Transverse colon (tissue), 4 donors: ENCODE measurements around the gene CASKIN2. TPM values are rescaled to one million over a fixed set of nuclear protein-coding genes. Genes with fewer than 3 reads are reported as not detected.

Experiments
- DNase-seq: peaks from one replicate; pipeline ENCODE4 v3.0.0-alpha.2; 2019
- H3K27ac ChIP-seq, 4 donors: fragments of 200-600 bp; sonication (generic); 2 replicates each; pipeline ENCODE4 v1.5.1; 2016 to 2018; ENCODE audit warnings: inconsistent platforms in 4 of 4
- H3K27me3 ChIP-seq: fragments of 200-600 bp; sonication (generic); 2 replicates; pipeline ENCODE4 v1.5.1; 2017; ENCODE audit warnings: inconsistent platforms
- H3K36me3 ChIP-seq, 4 donors: fragments of 200-600 bp; sonication (generic); 2 replicates each; pipeline ENCODE4 v1.5.1; 2017 to 2019; ENCODE audit warnings: inconsistent platforms in 4 of 4
- H3K4me1 ChIP-seq, 4 donors: fragments of 200-600 bp; sonication (generic); 2 replicates each; pipeline ENCODE4 v1.5.1; 2017 to 2020; ENCODE audit warnings: inconsistent platforms in 4 of 4
- H3K4me3 ChIP-seq, 4 donors: fragments of 200-600 bp; sonication (generic); 1 replicate in 1 of 4; 2 replicates in 3 of 4; pipeline versions ENCODE4 v1.5.1 to v1.6.1; 2017 to 2019; ENCODE audit warnings: inconsistent platforms in 4 of 4
- H3K9me3 ChIP-seq, 2 donors: fragments of 200-600 bp; sonication (generic); 2 replicates each; pipeline ENCODE4 v1.5.1; 2017 to 2019; ENCODE audit warnings: inconsistent platforms in 2 of 2
- CTCF ChIP-seq, 5 experiments: fragments of 200-600 bp in 3 of 5; fragments of 450-650 bp in 2 of 5; sonication (generic) in 3 of 5; IDR thresholded peaks; 1 replicate in 2 of 5; 2 replicates in 3 of 5; pipeline ENCODE4 v1.5.1; 2016 to 2017; ENCODE audit warnings: antibody characterized with exemption in 5 of 5, inconsistent platforms in 3 of 5, mild to moderate bottlenecking in 2 of 5, moderate library complexity in 1 of 5
- EP300 ChIP-seq: sonication (generic); formaldehyde crosslinking; IDR thresholded peaks from one replicate; pipeline ENCODE4 v1.6.1; 2017; ENCODE audit warnings: antibody characterized with exemption, low read depth
- POLR2A ChIP-seq: fragments of 450-650 bp; IDR thresholded peaks from one replicate; pipeline ENCODE4 v1.6.1; 2016; ENCODE audit warnings: antibody characterized with exemption, mild to moderate bottlenecking, moderate library complexity
- POLR2AphosphoS5 ChIP-seq, 3 donors: sonication (generic); formaldehyde crosslinking; IDR thresholded peaks; one replicate each; pipeline ENCODE4 v1.6.1; 2016; ENCODE audit warnings: antibody characterized with exemption in 3 of 3
- WGBS, 2 donors: methylation state at CpG; one replicate each; pipeline ENCODE4 v1.1.5; 2018; ENCODE audit warnings: low coverage in 1 of 2; 5-methylcytosine and 5-hydroxymethylcytosine counted together
- in situ Hi-C, 4 donors: fragments of 200-750 bp; cut with MboI; loops; one replicate each; pipeline versions ENCODE4 v1.15.0 to v1.15.1; 2017; ENCODE audit warnings: low sequenced_read_pairs in 3 of 4, low pct_ligation_motif_present in 1 of 4, low pct_unique_long_range_greater_than_20kb in 1 of 4
- intact Hi-C: fragments of 100-400 bp; cut with DNase I; formaldehyde crosslinking; loops from one replicate; pipeline ENCODE4 v1.15.1; 2023; ENCODE audit warnings: low total_unique reads
- total RNA-seq, 4 donors: library from RNA; depleted of rRNA; stranded (reverse); fragments of >200 nt; gene quantifications; one replicate each; pipeline ENCODE4 v1.1.0, GENCODE V29; 2016

CASKIN2 gene
- total RNA-seq, result 100 to 1,000 TPM in 1 of 4 donors, 10 to 100 TPM in 3; 16.5 to 128 (median 24.8) TPM

- H3K4me3 ChIP-seq, result peak within 1 kb of the TSS; percentile 73 to 96 (median 92)
- H3K27ac ChIP-seq, result peak within 1 kb of the TSS; percentile 87 to 93 (median 90)
- in situ Hi-C loops, result loop anchor here in 1 of 4 donors (10.0 kb wide), 1 partner anchor 91 kb away; no protein-coding TSS in a partner anchor
- intact Hi-C loops, result no loop called here
- peak; percentile 97 for DNase-seq
- no peaks in the 10 kb centered on the region for H3K27me3 ChIP-seq
- H3K4me1 ChIP-seq, result peaks cover 22 to 57% (median 41%) of the 10 kb centered on the region in 4 donors
- no peaks in the 10 kb centered on the region for H3K36me3 ChIP-seq
- 0% methylated on average over 35 of the region's 78 CpGs; no CpG with 5 or more reads in 1 of the 2 donors for WGBS, 2 donors
- no peaks in the 10 kb centered on the region for H3K9me3 ChIP-seq
- TF ChIP-seq EP300 (no peak), POLR2A (no peak), POLR2AphosphoS5 (IDR thresholded peaks at IDR 0.05) (no peak), CTCF (IDR thresholded peaks at IDR 0.05) (peak; percentile 97 to 100 (median 99))
These were observed at the start of gene CASKIN2 for GRCh38 chr17:75515496-75516254. CASKIN2 (minus strand) TSS chr17:75515537; CDS start chr17:75513804, 1,733 bp downstream.

DNA sequence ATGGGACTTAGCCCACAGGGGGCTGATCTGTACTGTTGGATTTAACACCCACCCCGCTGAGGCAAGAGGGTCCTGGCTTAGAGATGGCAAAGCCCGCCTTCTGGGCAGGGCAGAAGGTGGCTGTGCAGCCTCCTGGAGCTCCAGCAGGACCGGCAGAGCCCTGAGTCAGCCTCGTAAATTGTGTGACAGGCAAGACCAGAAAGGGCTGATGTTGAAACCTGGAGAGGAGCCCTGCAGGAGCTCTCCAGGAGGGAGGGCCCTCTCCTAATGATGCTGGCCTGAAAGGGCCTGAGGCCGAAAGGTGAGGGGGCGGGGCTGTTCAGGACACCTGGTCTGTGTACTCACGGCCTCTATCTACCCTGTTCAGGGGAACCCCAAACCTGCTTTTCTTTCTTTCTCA is 49.7 kb upstream of the CASKIN2 start:
- H3K27me3 ChIP-seq, result no peaks in the 10 kb centered on the region
- H3K4me3 ChIP-seq, result no peak overlapping the region
- TF ChIP-seq POLR2AphosphoS5 (IDR thresholded peaks at IDR 0.05), result no peak
- no peak for TF ChIP-seq POLR2A
- TF ChIP-seq CTCF (IDR thresholded peaks at IDR 0.05), result no peak
- no peak for TF ChIP-seq EP300
- no peak overlapping the region for H3K27ac ChIP-seq
- H3K36me3 ChIP-seq, result peaks cover 0 to 26% (median 0%) of the 10 kb centered on the region in 4 donors
- H3K9me3 ChIP-seq, result no peaks in the 10 kb centered on the region
- intact Hi-C loops, result no loop called here
- no peak for DNase-seq
- no peaks in the 10 kb centered on the region for H3K4me1 ChIP-seq
- in situ Hi-C loops, result no loop called here
- 75 to 85% methylated on average over 2 to 7 of the region's 7 CpGs for whole genome bisulfite sequencing, 2 donors

- peaks cover 0 to 24% (median 0%) of the 10 kb centered on the region in 4 donors for H3K36me3 ChIP-seq
These were observed 48.9 kb upstream of the CASKIN2 start for GRCh38 chr17:75564195-75564594.

More at GRCh38 chr17:75564195-75564594, 48.9 kb upstream of the CASKIN2 start:
- no peak for DNase-seq
- H3K4me3 ChIP-seq, result no peak overlapping the region
- no peaks in the 10 kb centered on the region for H3K27me3 ChIP-seq
- H3K4me1 ChIP-seq, result no peaks in the 10 kb centered on the region
- intact Hi-C loops (no loop called here), in situ Hi-C loops (no loop called here)
- TF ChIP-seq POLR2AphosphoS5 (IDR thresholded peaks at IDR 0.05) (no peak), EP300 (no peak), CTCF (IDR thresholded peaks at IDR 0.05) (no peak), POLR2A (no peak)
- 95% methylated on average over 11 of the region's 11 CpGs; no CpG with 5 or more reads in 1 of the 2 donors for WGBS, 2 donors
- H3K27ac ChIP-seq, result no peak overlapping the region
- H3K9me3 ChIP-seq, result no peaks in the 10 kb centered on the region
